ENCODE measurements around the gene BORA. TPM values are rescaled to one million over a fixed set of nuclear protein-coding genes. Genes with fewer than 3 reads are reported as not detected.

The BORA gene
- total RNA-seq, 1 experiment from 2014 or later, result 9.5 TPM

- no peak for DNase-seq
These were observed 47.4 kb upstream of the BORA start for GRCh38 chr13:72680353-72680752.

GRCh38 chr13:72686766-72687165 is 41.0 kb upstream of the BORA start:
- ChIA-PET POLR2A (ENCODE audit: unreplicated experiment) (no interaction called here), CTCF (no interaction called here)
- Histone ChIP-seq H3K4me2 (ENCODE audit: low read length) (no peak overlapping the region), H3K9ac (ENCODE audit: low read length) (no peak overlapping the region), H4K20me1 (ENCODE audit: low read length) (no peaks in the 10 kb centered on the region), H3K4me1 (ENCODE audit: insufficient read depth, low read length) (no peaks in the 10 kb centered on the region), H3K9me2 (replicated peaks; ENCODE audit: low read length) (no peaks in the 10 kb centered on the region), H2AFZ (ENCODE audit: low read length) (no peak overlapping the region), H3K4me3 (ENCODE audit: low read length) (no peak overlapping the region), H3K79me2 (ENCODE audit: low read length) (no peaks in the 10 kb centered on the region), H3K9me3 (ENCODE audit: low read length) (no peaks in the 10 kb centered on the region), H3K27ac (ENCODE audit: low read length) (no peak overlapping the region), H3F3A (ENCODE audit: low read length, unreplicated experiment) (no peaks in the 10 kb centered on the region), H3K36me3 (ENCODE audit: low read depth, low read length) (no peaks in the 10 kb centered on the region), H3K27me3 (ENCODE audit: low read length) (0 out of 2 replicates have a peak, but pooled peaks cover 6% of the 10 kb centered on the region)
- DNase-seq (no peak), ATAC-seq (no peak)
- no TSS peak for BruUV-seq (replicated peaks)
- intact Hi-C loops (cut with micrococcal nuclease), result no loop called here
- TF ChIP-seq EZH2 (IDR thresholded peaks at IDR 0.05; ENCODE audit: low read length, unreplicated experiment) (no peak), EZH2phosphoT487 (IDR thresholded peaks at IDR 0.05; ENCODE audit: borderline replicate concordance, low read length) (no peak), CTCF (conservative IDR thresholded peaks at IDR 0.05; ENCODE audit: low read depth, low read length) (no peak)

More at GRCh38 chr13:72680353-72680752, 47.4 kb upstream of the BORA start:
- BruUV-seq (replicated peaks), result no TSS peak
- H3K27me3 ChIP-seq (ENCODE audit: low read length), result no peaks in the 10 kb centered on the region
- intact Hi-C loops (cut with micrococcal nuclease), result no loop called here
- H3K36me3 ChIP-seq (ENCODE audit: low read depth, low read length), result no peaks in the 10 kb centered on the region
- H3K9ac ChIP-seq (ENCODE audit: low read length), result no peak overlapping the region
- ChIA-PET POLR2A (ENCODE audit: unreplicated experiment) (no interaction called here), CTCF (no interaction called here)
- no peak for TF ChIP-seq EZH2phosphoT487 (IDR thresholded peaks at IDR 0.05; ENCODE audit: borderline replicate concordance, low read length)
- H3K9me3 ChIP-seq (ENCODE audit: low read length), result no peaks in the 10 kb centered on the region
- H4K20me1 ChIP-seq (ENCODE audit: low read length), result no peaks in the 10 kb centered on the region
- H3K4me2 ChIP-seq (ENCODE audit: low read length), result no peak overlapping the region
- no peak overlapping the region for H2AFZ ChIP-seq (ENCODE audit: low read length)
- ATAC-seq, result no peak
- H3K27ac ChIP-seq (ENCODE audit: low read length), result no peak overlapping the region
- H3F3A ChIP-seq (ENCODE audit: low read length, unreplicated experiment), result no peaks in the 10 kb centered on the region
- H3K4me3 ChIP-seq (ENCODE audit: low read length), result no peak overlapping the region
- no peaks in the 10 kb centered on the region for H3K9me2 ChIP-seq (replicated peaks; ENCODE audit: low read length)
- H3K4me1 ChIP-seq (ENCODE audit: insufficient read depth, low read length), result no peaks in the 10 kb centered on the region
- no peaks in the 10 kb centered on the region for H3K79me2 ChIP-seq (ENCODE audit: low read length)

- H3K27me3 ChIP-seq (ENCODE audit: low read length), result 0 out of 2 replicates have a peak, but pooled peaks cover 6% of the 10 kb centered on the region
- ChIA-PET POLR2A (ENCODE audit: unreplicated experiment) (no interaction called here), CTCF (no interaction called here)
- H3K9ac ChIP-seq (ENCODE audit: low read length), result no peak overlapping the region
- H3K4me2 ChIP-seq (ENCODE audit: low read length), result no peak overlapping the region
- intact Hi-C loops (cut with micrococcal nuclease), result no loop called here
- H3K27ac ChIP-seq (ENCODE audit: low read length), result no peak overlapping the region
- TF ChIP-seq CTCF (conservative IDR thresholded peaks at IDR 0.05; ENCODE audit: low read depth, low read length) (no peak), EZH2 (IDR thresholded peaks at IDR 0.05; ENCODE audit: low read length, unreplicated experiment) (no peak), EZH2phosphoT487 (IDR thresholded peaks at IDR 0.05; ENCODE audit: borderline replicate concordance, low read length) (no peak)
- no peak overlapping the region for H2AFZ ChIP-seq (ENCODE audit: low read length)
- H3K9me3 ChIP-seq (ENCODE audit: low read length), result no peaks in the 10 kb centered on the region
- no peak overlapping the region for H3K4me3 ChIP-seq (ENCODE audit: low read length)
- no peaks in the 10 kb centered on the region for H4K20me1 ChIP-seq (ENCODE audit: low read length)
- H3K9me2 ChIP-seq (replicated peaks; ENCODE audit: low read length), result no peaks in the 10 kb centered on the region
- ATAC-seq (no peak), DNase-seq (no peak)
- no peaks in the 10 kb centered on the region for H3K4me1 ChIP-seq (ENCODE audit: insufficient read depth, low read length)
- H3K79me2 ChIP-seq (ENCODE audit: low read length), result no peaks in the 10 kb centered on the region
- no peaks in the 10 kb centered on the region for H3F3A ChIP-seq (ENCODE audit: low read length, unreplicated experiment)
- no peaks in the 10 kb centered on the region for H3K36me3 ChIP-seq (ENCODE audit: low read depth, low read length)
- no TSS peak for BruUV-seq (replicated peaks)
These were observed 38.5 kb upstream of the BORA start for GRCh38 chr13:72689181-72689696.

Measured in PC-3 (cell line).